Ishikawa (cell line): ENCODE measurements around the gene TMEM26.

Experiments
- CEBPB ChIP-seq: IDR thresholded peaks from 2 replicates; pipeline ENCODE4 v1.6.1; 2012
- CREB1 ChIP-seq: IDR thresholded peaks from 2 replicates; pipeline ENCODE4 v1.6.1; 2012; ENCODE audit warnings: low read depth
- EGR1 ChIP-seq: IDR thresholded peaks from 2 replicates; pipeline ENCODE4 v1.6.1; 2012
- EP300 ChIP-seq: IDR thresholded peaks from 2 replicates; pipeline ENCODE4 v1.6.1; 2012; ENCODE audit warnings: borderline replicate concordance
- FOXM1 ChIP-seq: IDR thresholded peaks from 2 replicates; pipeline ENCODE4 v1.6.1; 2012; ENCODE audit warnings: low read depth, borderline replicate concordance
- NFIC ChIP-seq: IDR thresholded peaks from 2 replicates; pipeline ENCODE4 v1.6.1; 2012
- RAD21 ChIP-seq: IDR thresholded peaks from 2 replicates; pipeline ENCODE4 v1.6.1; 2012; ENCODE audit warnings: low read depth
- TAF1 ChIP-seq: IDR thresholded peaks from 2 replicates; pipeline ENCODE4 v1.6.1; 2012; ENCODE audit warnings: low read depth, mild to moderate bottlenecking
- TCF12 ChIP-seq: IDR thresholded peaks from 2 replicates; pipeline ENCODE4 v1.6.1; 2012; ENCODE audit warnings: low read depth
- TEAD4 ChIP-seq: IDR thresholded peaks from 2 replicates; pipeline ENCODE4 v1.6.1; 2012
- YY1 ChIP-seq: IDR thresholded peaks from 2 replicates; pipeline ENCODE4 v1.6.1; 2012; ENCODE audit warnings: low read depth
- ZBTB7A ChIP-seq: IDR thresholded peaks from 2 replicates; pipeline ENCODE4 v1.6.1; 2012; ENCODE audit warnings: low read depth
- TF ChIP-seq, protein P1 (sequence below): IDR thresholded peaks from 2 replicates; pipeline ENCODE4 v1.6.1; 2012
- TF ChIP-seq, protein P2 (sequence below): IDR thresholded peaks from 2 replicates; pipeline ENCODE4 v1.6.1; 2012; ENCODE audit warnings: low read depth, mild to moderate bottlenecking
- TF ChIP-seq, protein P3 (sequence below): IDR thresholded peaks from 2 replicates; pipeline ENCODE4 v1.6.1; 2012

The TMEM26 gene

DNA sequence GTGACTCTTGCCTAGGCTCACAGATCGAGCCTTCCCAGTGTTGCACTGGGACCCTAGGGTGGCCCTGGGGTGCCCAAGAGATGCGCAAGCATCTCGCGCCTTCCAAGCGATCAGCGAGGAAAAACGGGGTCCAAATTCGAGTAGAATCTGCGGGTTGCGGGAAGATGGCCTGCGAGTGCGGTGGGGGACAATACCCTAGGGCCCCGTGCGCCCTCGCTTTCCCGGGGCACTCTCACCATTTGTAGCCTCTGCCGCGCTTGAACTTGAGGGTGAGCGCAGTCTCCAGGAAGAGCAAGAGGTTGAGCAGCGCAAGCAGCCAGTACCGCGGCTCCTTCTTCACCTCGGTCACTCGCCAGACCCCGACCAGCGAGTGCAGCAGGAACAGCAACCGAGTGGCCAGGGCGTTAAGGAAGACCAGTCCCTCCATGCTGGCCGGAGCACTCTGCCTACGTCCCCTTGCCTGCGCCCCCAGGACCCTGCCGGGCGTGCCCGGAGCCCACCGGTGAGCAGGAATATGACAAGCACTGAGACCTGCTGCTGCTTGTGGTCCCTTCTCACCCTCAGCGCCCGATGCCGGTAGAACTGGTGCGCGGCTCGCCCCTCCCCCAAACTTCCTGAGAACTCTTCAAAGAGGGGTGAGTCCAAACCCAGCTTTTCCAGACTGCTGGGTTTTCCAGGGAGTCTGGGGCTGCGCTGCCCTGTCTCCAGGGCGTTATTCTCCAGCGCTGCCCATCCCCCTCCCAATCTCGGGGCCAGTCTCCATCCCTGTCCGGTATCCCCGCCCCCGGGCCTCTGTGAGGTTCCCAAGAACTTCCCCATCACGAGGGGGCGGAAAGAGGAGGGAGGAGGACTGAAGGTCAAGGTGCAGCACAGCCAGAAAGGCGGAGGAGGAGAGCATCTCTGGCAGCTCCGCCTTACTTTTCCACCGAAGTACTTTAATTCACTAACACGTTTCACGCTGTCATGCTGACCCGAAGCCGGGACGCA, at the start of gene TMEM26:
TMEM26 (minus strand) TSS at position 727 of the 987 bp plus-strand sequence; CDS start at position 427, 300 bp downstream.
- no peak for TF ChIP-seq TEAD4
- no peak for TF ChIP-seq YY1
- no peak for TF ChIP-seq EP300
- TF ChIP-seq, protein P1, sequence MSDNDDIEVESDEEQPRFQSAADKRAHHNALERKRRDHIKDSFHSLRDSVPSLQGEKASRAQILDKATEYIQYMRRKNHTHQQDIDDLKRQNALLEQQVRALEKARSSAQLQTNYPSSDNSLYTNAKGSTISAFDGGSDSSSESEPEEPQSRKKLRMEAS = no peak
- TF ChIP-seq, protein P2, sequence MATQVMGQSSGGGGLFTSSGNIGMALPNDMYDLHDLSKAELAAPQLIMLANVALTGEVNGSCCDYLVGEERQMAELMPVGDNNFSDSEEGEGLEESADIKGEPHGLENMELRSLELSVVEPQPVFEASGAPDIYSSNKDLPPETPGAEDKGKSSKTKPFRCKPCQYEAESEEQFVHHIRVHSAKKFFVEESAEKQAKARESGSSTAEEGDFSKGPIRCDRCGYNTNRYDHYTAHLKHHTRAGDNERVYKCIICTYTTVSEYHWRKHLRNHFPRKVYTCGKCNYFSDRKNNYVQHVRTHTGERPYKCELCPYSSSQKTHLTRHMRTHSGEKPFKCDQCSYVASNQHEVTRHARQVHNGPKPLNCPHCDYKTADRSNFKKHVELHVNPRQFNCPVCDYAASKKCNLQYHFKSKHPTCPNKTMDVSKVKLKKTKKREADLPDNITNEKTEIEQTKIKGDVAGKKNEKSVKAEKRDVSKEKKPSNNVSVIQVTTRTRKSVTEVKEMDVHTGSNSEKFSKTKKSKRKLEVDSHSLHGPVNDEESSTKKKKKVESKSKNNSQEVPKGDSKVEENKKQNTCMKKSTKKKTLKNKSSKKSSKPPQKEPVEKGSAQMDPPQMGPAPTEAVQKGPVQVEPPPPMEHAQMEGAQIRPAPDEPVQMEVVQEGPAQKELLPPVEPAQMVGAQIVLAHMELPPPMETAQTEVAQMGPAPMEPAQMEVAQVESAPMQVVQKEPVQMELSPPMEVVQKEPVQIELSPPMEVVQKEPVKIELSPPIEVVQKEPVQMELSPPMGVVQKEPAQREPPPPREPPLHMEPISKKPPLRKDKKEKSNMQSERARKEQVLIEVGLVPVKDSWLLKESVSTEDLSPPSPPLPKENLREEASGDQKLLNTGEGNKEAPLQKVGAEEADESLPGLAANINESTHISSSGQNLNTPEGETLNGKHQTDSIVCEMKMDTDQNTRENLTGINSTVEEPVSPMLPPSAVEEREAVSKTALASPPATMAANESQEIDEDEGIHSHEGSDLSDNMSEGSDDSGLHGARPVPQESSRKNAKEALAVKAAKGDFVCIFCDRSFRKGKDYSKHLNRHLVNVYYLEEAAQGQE = no peak
- TF ChIP-seq TCF12 = no peak
- TF ChIP-seq CEBPB = no peak
- no peak for TF ChIP-seq NFIC
- no peak for TF ChIP-seq EGR1
- TF ChIP-seq RAD21 = no peak
- TF ChIP-seq ZBTB7A = no peak

DNA sequence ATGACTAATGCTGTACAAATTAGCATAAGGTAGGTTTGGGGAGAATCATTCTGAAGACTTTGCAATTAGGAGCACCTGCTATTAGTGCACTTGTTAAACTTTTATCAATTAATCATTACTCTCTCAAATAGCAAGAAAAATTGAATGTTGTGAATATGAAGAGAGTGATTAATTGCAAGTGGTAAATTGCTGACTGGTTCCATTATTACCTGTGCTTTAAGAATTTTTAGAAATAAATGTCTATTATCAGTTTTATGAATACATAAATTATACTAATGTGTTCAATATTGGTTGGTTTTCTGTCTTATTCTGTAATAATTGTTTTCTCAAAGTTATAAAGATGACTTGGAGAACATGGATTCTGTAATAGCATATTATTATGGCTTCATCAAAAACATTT, 47.3 kb upstream of the TMEM26 start:
- TF ChIP-seq, protein P2 = no peak
- TF ChIP-seq TCF12 (no peak), EGR1 (no peak), EP300 (no peak), CREB1 (no peak), RAD21 (no peak), YY1 (no peak), TAF1 (no peak), NFIC (no peak), TEAD4 (no peak), FOXM1 (no peak), ZBTB7A (no peak), CEBPB (no peak)
- TF ChIP-seq, protein P1 = no peak
- TF ChIP-seq, protein P3, sequence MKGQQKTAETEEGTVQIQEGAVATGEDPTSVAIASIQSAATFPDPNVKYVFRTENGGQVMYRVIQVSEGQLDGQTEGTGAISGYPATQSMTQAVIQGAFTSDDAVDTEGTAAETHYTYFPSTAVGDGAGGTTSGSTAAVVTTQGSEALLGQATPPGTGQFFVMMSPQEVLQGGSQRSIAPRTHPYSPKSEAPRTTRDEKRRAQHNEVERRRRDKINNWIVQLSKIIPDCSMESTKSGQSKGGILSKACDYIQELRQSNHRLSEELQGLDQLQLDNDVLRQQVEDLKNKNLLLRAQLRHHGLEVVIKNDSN = no peak

DNA sequence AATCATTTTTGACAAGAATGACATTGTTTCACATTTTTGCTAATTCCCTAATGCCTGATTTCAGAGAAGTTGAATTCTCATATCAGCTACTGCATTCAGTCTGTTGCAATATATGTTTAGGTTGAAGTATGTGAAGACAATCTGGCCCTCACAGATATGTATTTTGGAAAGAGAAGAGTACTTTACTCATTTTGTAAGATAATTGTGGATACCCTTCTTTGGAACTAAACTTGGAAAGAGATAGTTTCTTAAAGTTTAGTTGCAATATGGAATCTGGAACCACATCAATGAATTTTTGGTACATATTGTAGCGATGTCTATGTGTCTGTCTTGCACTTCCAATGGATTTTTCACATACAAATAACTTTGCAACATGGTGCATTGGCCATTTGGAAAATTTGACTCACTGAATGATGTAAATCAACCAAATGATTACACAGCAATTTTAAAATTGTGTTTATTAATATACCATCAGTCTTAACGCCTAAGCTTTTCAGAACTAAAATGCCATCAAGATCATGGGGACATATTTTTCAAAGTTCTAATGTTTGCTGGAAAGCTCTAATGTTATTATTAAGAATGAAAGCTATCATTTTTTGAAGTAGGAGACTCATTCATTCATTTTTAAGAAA, 39.3 kb upstream of the TMEM26 start:
- TF ChIP-seq EGR1 = no peak
- TF ChIP-seq ZBTB7A = no peak
- TF ChIP-seq, protein P3 = no peak

DNA sequence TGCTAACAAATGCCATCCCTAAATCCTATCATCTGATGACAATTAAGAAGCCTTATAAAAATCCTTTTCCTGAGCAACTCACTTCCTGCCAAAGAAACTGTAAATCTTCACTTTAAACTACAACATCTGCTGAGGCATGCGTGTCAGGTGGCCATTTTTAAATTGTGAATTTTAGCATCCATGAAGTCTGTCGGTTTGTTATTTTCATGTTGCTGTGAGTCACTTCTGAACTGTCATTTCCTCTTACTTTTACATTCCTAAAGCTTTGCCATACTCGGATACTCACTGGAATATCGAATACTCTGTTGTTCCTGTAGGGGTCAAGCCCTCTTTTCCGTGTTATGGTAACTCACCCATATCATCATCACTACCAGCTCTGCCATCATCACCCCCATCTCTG, 34.3 kb upstream of the TMEM26 start:
- TF ChIP-seq TEAD4 (no peak), EP300 (no peak)
- TF ChIP-seq, protein P1 = no peak

DNA sequence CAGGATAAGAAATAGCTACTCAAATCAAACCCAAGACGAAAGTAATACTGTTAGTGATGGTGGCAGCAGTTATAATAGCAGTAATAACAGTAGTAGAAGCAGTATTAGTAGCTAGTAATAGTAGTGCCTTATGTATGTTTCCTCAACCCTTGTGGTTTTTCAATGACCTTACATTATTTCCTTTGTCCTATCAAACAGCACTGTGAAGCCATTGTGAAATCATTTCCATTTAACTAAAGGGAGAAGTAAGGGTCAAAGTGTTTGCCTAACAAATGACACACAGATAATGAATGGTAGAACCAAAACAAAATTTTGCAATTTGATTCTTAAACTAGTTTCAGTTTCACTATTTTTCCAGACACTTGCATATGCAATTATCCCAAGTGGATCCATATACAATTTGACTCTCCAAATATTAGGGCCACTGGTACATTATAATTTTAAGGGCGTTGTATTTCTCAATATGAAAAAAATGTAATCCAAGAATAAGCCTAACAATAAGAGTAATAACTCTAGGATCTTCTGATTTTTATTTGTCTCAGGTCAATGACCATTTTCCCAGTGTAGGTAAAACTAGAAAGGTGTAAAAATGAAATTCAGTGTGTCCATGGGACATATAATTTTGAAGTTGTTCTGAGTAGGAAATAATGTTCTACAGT, 33.7 kb upstream of the TMEM26 start:
- TF ChIP-seq EP300 (no peak), EGR1 (no peak), YY1 (no peak), TCF12 (no peak), NFIC (no peak), TAF1 (no peak), TEAD4 (no peak), FOXM1 (no peak), RAD21 (no peak), CREB1 (no peak)
- TF ChIP-seq, protein P1 = no peak
- TF ChIP-seq, protein P3 = no peak
- TF ChIP-seq, protein P2 = no peak
